Posterior vena cava (tissue), 2 donors: Measurements from ENCODE around the gene HMCN2. TPM values are rescaled to one million over a fixed set of nuclear protein-coding genes. Genes with fewer than 3 reads are reported as not detected.

Experiments used
- DNase-seq: peaks from one replicate; pipeline ENCODE4 v3.0.0-alpha.2; 2020; ENCODE audit warnings: low spot score
- intact Hi-C, 2 donors: fragments of 100-400 bp; cut with DNase I; formaldehyde crosslinking; loops; one replicate each; pipeline versions ENCODE4 v1.14.1 to v1.14.2; 2022 to 2023
- total RNA-seq, 2 donors: library from RNA; stranded (reverse); fragmentation: NEBNext Ultra II Directional; extraction: Animal tissue kit (Norgen Biotek cat#: 25700); gene quantifications; one replicate each; pipeline ENCODE4 v1.2.1, GENCODE V29; 2021
- donor health status: DM: yes; HTN: yes; CAD: no.
- donor health status: DM: yes; HTN: yes; CAD: no.

HMCN2 gene
- total RNA-seq, 2 donors from 2014 or later = 98.8 to 224 TPM

- intact Hi-C loops = no loop called here
- no peak for DNase-seq
These were observed 208.5 kb downstream of the HMCN2 start for GRCh38 chr9:130474106-130474505.

- no peak for DNase-seq
These were observed 210.7 kb downstream of the HMCN2 start for GRCh38 chr9:130476151-130476730.

GRCh38 chr9:130477564-130477963 lies 212.0 kb downstream of the HMCN2 start:
- intact Hi-C loops = no loop called here
- no peak for DNase-seq

More at GRCh38 chr9:130476151-130476730, 210.7 kb downstream of the HMCN2 start:
- intact Hi-C loops = no loop called here

GRCh38 chr9:130478152-130478551 lies 212.6 kb downstream of the HMCN2 start:
- intact Hi-C loops = no loop called here
- no peak for DNase-seq

- DNase-seq = no peak
- intact Hi-C loops = no loop called here
These were observed 213.4 kb downstream of the HMCN2 start for GRCh38 chr9:130478736-130479575.

GRCh38 chr9:130479587-130479986 lies 214.0 kb downstream of the HMCN2 start:
- DNase-seq = no peak
- intact Hi-C loops = no loop called here

- no peak for DNase-seq
- intact Hi-C loops = no loop called here
These were observed 215.1 kb downstream of the HMCN2 start for GRCh38 chr9:130480673-130481072.

GRCh38 chr9:130482463-130482862 lies 216.9 kb downstream of the HMCN2 start:
- intact Hi-C loops = no loop called here
- DNase-seq = no peak

- no peak for DNase-seq
- intact Hi-C loops = no loop called here
These were observed 217.9 kb downstream of the HMCN2 start for GRCh38 chr9:130483371-130483971.

Other genes with a start within 250 kb of the HMCN2 start
- 100 to 1,000 TPM; 116 to 165 TPM for gene FNBP1, start 222.6 kb upstream of the HMCN2 start, total RNA-seq
- gene GPR107, start 211.9 kb upstream of the HMCN2 start, total RNA-seq = 10 to 100 TPM; 38.3 to 38.9 TPM
- 100 to 1,000 TPM; 194 to 196 TPM for gene NCS1, start 93.4 kb upstream of the HMCN2 start, total RNA-seq
- gene ASS1, start 179.2 kb downstream of the HMCN2 start, total RNA-seq = 100 to 1,000 TPM; 106 to 118 TPM